SK-N-MC (cell line): ENCODE measurements around the gene MB21D2.

ENCODE experiments used
- EZH2 ChIP-seq: fragments of 200-600 bp; sonication (generic); IDR thresholded peaks from one replicate; pipeline ENCODE4 v1.6.1; 2017; ENCODE audit warnings: antibody characterized with exemption
- POLR2AphosphoS5 ChIP-seq: IDR thresholded peaks from 2 replicates; pipeline ENCODE4 v1.6.1; 2012; ENCODE audit warnings: mild to moderate bottlenecking, low read depth, low read length, borderline replicate concordance

DNA sequence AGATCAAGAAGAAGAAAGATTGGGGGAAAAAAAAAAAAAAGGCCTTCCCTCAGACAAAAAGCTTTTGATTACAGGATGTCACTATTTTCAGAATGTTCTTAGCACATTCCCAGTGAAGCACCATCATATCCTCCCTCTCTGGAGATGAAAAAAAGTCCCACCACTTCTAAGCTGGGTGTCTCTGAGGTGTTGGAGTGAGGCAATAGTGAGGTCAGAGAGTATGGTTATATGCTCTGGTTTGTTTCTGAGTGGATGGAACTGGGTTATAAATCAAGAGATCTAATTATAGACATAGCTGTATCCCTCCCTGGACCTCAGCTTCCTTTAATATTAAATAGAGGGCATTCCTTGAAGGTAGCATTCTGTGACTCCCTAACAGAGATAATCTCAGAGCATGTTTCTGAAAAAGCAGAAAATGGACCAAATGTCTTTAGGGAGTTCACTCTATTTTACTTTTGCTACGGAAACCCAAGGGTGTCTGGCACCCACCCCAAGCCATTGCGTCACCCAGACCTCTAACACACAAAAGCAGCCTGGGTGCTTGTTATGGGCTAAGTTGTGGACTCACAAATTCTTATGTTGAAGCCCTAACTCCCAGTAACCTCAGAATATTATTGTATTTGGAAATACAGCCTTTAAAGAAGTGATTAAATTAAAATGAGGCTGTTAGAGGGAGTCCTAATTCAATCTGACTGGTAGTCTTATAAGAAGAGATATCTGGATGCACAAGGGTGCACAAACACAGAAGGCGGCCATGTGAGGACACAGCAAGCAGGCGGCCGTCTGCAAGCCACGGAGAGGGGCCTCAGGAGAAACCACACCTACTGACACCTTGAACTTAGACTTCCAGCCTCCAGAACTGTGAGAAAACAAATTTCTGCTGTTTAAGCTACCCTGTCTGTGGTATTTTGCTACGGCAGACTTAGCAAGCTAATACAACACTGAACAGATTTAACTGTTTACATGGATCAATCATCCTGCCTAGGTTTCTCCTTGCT, 81.5 kb downstream of the MB21D2 start:
- TF ChIP-seq EZH2 (no peak), POLR2AphosphoS5 (no peak)
